MCF 10A (cell line): ENCODE results near the gene BCR. TPM values are rescaled to one million over a fixed set of nuclear protein-coding genes. Genes with fewer than 3 reads are reported as not detected.

ENCODE experiments used
- BruUV-seq: library from RNA; stranded (reverse); fragments of 400-500 nt; replicated peaks from 2 replicates; lab custom pipeline; 2021; lab: Mats Ljungman, UMichigan
- CTCF ChIA-PET: fragments of 300-600 bp; sonication (Branson Sonifier 250); formaldehyde crosslinking; extraction: SDS; loops from one replicate; lab custom pipeline; 2021; ENCODE audit warnings: antibody characterized with exemption, inconsistent platforms; lab: Yijun Ruan, JAX
- POLR2A ChIA-PET: fragments of 300-600, 350-650 bp; sonication (Branson Sonifier 250); formaldehyde crosslinking; extraction: SDS; loops from one replicate; lab custom pipeline; 2020; ENCODE audit warnings: antibody characterized with exemption, inconsistent platforms; lab: Yijun Ruan, JAX
- DNase-seq: peaks from one replicate; pipeline ENCODE4 v3.0.0-alpha.2; 2018; ENCODE audit not compliant: unreplicated experiment
- H3K27ac Mint-ChIP-seq: one replicate; pipeline ENCODE4 v1.8.0; 2022; ENCODE audit warnings: mild to moderate bottlenecking, low read depth, mixed read lengths; ENCODE audit not compliant: unreplicated experiment
- H3K27me3 Mint-ChIP-seq: one replicate; pipeline ENCODE4 v1.8.0; 2022; ENCODE audit warnings: mixed read lengths; ENCODE audit not compliant: insufficient read depth, unreplicated experiment
- H3K36me3 Mint-ChIP-seq: one replicate; pipeline ENCODE4 v1.8.0; 2022; ENCODE audit warnings: mild to moderate bottlenecking, moderate library complexity, mixed read lengths; ENCODE audit not compliant: insufficient read depth, unreplicated experiment
- H3K4me1 Mint-ChIP-seq: one replicate; pipeline ENCODE4 v1.8.0; 2022; ENCODE audit warnings: mixed read lengths; ENCODE audit not compliant: insufficient read depth, unreplicated experiment
- H3K4me3 Mint-ChIP-seq: one replicate; pipeline ENCODE4 v1.8.0; 2022; ENCODE audit warnings: mild to moderate bottlenecking, moderate library complexity, mixed read lengths; ENCODE audit not compliant: unreplicated experiment
- H3K9me3 Mint-ChIP-seq: one replicate; pipeline ENCODE4 v1.8.0; 2022; ENCODE audit warnings: mixed read lengths; ENCODE audit not compliant: unreplicated experiment
- CTCF ChIP-seq: fragments of 200-600 bp; IDR thresholded peaks from one replicate; pipeline ENCODE4 v1.8.0; 2022; ENCODE audit warnings: antibody characterized with exemption, mild to moderate bottlenecking; ENCODE audit not compliant: unreplicated experiment
- intact Hi-C: fragments of 100-400 bp; cut with micrococcal nuclease; formaldehyde crosslinking; loops from 2 replicates; pipeline ENCODE4 v1.14.1; 2022
- total RNA-seq: library from RNA; stranded (reverse); gene quantifications from 2 replicates; pipeline ENCODE4 v1.2.3, GENCODE V29; 2022

The BCR gene
- total RNA-seq, 1 experiment from 2014 or later = 77.9 TPM

- intact Hi-C loops = no loop called here
- no peak for TF ChIP-seq CTCF
- no peak overlapping the region for H3K4me3 Mint-ChIP-seq
- CTCF ChIA-PET = interaction anchor here (0.6 to 2.1 kb wide), 5 partner anchors 105 to 624 kb away, joined by 3 to 22 read pairs (median 4); partner anchors contain the start of gene BCR
- H3K4me1 Mint-ChIP-seq = peaks cover 11% of the 10 kb centered on the region
- no peaks in the 10 kb centered on the region for H3K9me3 Mint-ChIP-seq
- no peaks in the 10 kb centered on the region for H3K27me3 Mint-ChIP-seq
- peaks cover 43% of the 10 kb centered on the region for H3K36me3 Mint-ChIP-seq
- H3K27ac Mint-ChIP-seq = no peak overlapping the region
- POLR2A ChIA-PET = no interaction called here
- DNase-seq = no peak
- BruUV-seq = no TSS peak
These were observed 106.0 kb downstream of the BCR start for GRCh38 chr22:23286296-23286695.

GRCh38 chr22:23287136-23288095 is 107.1 kb downstream of the BCR start:
- Mint-ChIP-seq H3K9me3 (no peaks in the 10 kb centered on the region), H3K4me1 (peaks cover 11% of the 10 kb centered on the region), H3K36me3 (peaks cover 47% of the 10 kb centered on the region), H3K27me3 (no peaks in the 10 kb centered on the region), H3K4me3 (no peak overlapping the region), H3K27ac (no peak overlapping the region)
- TF ChIP-seq CTCF = no peak
- no TSS peak for BruUV-seq
- ChIA-PET CTCF (interaction anchor here (0.5 to 2.1 kb wide), 4 partner anchors 52 to 397 kb away, joined by 3 to 22 read pairs (median 3); partner anchors contain the start of gene BCR), POLR2A (interaction anchor here (1.1 kb wide), 1 partner anchor 102 kb away, joined by 3 read pairs; no protein-coding TSS in a partner anchor)
- intact Hi-C loops = no loop called here
- no peak for DNase-seq

DNA sequence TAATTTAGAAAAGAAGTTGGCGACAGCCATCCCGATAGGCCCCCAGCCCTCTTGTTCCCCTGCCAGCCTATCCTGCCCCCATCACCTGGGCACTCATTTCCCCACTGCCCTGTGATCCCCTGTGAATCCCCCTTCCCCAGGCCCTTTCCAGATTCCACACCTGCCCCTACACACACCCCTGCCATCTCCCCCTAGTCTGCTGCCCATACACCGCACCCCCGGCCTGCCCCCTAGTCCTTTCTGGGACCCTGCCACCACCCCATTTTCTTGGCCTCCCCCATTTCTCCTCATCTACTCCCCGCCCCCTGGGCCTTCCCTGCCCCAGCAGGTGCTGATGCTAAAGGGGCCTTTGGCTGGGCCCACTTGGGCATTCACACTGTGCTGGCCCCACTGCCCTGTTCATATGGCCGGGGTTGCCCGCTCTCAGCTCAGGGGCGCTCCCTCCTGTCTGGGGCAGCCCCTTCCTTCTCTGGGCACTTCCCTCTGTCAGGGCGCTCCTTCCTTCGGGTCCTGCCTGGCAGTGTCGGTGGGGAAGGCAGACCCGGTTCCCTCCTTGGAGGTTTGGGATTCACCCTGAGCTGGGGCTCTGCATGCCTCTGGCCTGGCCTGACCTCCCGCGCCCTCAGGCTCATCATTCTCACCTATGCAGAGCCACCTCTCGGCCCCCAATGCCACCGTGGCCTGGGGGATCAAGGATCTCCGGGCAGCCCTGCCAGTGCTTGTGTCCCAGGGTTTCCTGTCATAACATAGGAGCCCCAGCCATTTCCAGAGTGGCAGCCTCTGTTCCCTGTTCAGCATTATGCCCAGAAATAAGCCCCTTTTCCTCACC is 108.2 kb downstream of the BCR start:
- CTCF ChIA-PET = interaction anchor here (0.6 to 3.3 kb wide), 4 partner anchors 51 to 396 kb away, joined by 3 to 43 read pairs (median 4); partner anchors contain the start of gene BCR
- intact Hi-C loops = no loop called here
- POLR2A ChIA-PET = no interaction called here
- no peaks in the 10 kb centered on the region for H3K9me3 Mint-ChIP-seq
- no TSS peak for BruUV-seq
- no peak for TF ChIP-seq CTCF
- peaks cover 6% of the 10 kb centered on the region for H3K4me1 Mint-ChIP-seq
- H3K36me3 Mint-ChIP-seq = peaks cover 55% of the 10 kb centered on the region
- no peaks in the 10 kb centered on the region for H3K27me3 Mint-ChIP-seq
- no peak overlapping the region for H3K4me3 Mint-ChIP-seq
- DNase-seq = no peak
- H3K27ac Mint-ChIP-seq = no peak overlapping the region

DNA sequence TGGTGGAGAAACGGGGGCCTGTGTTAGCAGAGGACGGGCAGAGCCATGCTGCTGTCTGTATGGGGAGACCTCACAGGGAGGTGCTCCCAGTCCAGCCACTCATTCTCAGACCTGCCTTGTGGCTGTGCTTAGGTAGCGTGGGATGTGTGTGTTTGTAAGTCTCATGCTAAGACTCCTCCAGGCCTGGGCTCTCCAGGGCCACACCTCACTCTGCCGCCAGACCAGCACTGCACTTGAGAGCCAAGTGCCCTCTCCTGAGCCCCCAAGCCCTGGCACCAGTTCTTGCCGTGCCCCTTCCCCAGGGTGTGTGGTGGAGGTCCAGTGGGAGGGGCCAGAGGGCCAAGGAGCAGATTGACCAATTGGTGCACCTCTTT is 108.8 kb downstream of the BCR start:
- no peak overlapping the region for H3K27ac Mint-ChIP-seq
- no peaks in the 10 kb centered on the region for H3K27me3 Mint-ChIP-seq
- H3K4me1 Mint-ChIP-seq = peaks cover 6% of the 10 kb centered on the region
- no peak overlapping the region for H3K4me3 Mint-ChIP-seq
- H3K36me3 Mint-ChIP-seq = peaks cover 61% of the 10 kb centered on the region
- BruUV-seq = no TSS peak
- ChIA-PET CTCF (interaction anchor here (0.6 to 3.3 kb wide), 6 partner anchors 38 to 115 kb away, joined by 3 to 43 read pairs (median 6); partner anchors contain the start of gene BCR), POLR2A (no interaction called here)
- TF ChIP-seq CTCF = no peak
- no peaks in the 10 kb centered on the region for H3K9me3 Mint-ChIP-seq
- intact Hi-C loops = no loop called here
- DNase-seq = no peak
